ENCODE measurements around the gene SCNN1G.
A peak's percentile ranks its signal among the peaks of the same experiment; 100 is the strongest.

SCNN1G gene

GRCh38 chr16:23182679-23183542 lies at the start of gene SCNN1G:
TSS of gene SCNN1G (plus strand) at chr16:23182745. CDS start at chr16:23186272, 3,527 bp downstream.
- H3K4me3 ChIP-seq (ENCODE audit: low read depth, low read length): peak within 1 kb of the TSS; percentile 6
- TF ChIP-seq, protein P1, sequence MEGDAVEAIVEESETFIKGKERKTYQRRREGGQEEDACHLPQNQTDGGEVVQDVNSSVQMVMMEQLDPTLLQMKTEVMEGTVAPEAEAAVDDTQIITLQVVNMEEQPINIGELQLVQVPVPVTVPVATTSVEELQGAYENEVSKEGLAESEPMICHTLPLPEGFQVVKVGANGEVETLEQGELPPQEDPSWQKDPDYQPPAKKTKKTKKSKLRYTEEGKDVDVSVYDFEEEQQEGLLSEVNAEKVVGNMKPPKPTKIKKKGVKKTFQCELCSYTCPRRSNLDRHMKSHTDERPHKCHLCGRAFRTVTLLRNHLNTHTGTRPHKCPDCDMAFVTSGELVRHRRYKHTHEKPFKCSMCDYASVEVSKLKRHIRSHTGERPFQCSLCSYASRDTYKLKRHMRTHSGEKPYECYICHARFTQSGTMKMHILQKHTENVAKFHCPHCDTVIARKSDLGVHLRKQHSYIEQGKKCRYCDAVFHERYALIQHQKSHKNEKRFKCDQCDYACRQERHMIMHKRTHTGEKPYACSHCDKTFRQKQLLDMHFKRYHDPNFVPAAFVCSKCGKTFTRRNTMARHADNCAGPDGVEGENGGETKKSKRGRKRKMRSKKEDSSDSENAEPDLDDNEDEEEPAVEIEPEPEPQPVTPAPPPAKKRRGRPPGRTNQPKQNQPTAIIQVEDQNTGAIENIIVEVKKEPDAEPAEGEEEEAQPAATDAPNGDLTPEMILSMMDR (IDR thresholded peaks at IDR 0.05; ENCODE audit: borderline replicate concordance, insufficient read depth, low read depth, low read length): no peak

DNA sequence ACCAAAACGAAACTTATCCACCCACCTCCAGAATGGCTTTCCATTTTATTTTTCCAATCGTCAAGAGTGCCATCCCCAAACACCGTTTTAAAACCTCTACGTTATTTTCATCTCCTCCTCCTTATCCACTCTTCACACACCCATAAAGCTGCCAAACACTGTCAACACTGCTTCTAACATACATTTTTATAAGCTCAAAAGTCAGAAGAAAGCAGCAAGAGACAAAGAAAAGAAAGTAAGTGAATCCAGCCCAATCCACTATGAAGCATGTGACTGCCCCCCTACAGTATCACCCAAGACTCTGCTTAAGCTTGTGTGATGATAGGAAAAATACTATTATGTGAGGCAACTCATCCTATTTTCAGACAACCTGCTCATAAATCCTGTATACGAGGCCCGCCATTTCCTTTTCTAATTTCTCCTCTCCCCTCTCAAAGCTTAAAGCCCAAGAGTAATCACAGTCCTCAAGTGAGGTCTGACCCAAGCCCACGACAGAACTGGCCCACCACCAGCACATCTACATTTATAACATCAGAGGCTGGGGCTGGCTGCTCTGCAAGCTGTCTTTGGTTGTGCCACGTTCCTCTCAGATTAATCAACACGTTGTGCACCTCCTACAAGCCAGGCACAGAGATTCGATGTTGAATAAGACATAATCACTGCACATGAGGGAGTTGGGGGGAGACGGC lies 49.6 kb upstream of the SCNN1G start:
- TF ChIP-seq, protein P1 (IDR thresholded peaks at IDR 0.05; ENCODE audit: borderline replicate concordance, insufficient read depth, low read depth, low read length): no peak
- no peak overlapping the region for H3K4me3 ChIP-seq (ENCODE audit: low read depth, low read length)

- H3K4me3 ChIP-seq (ENCODE audit: low read depth, low read length): no peak overlapping the region
- TF ChIP-seq, protein P1 (IDR thresholded peaks at IDR 0.05; ENCODE audit: borderline replicate concordance, insufficient read depth, low read depth, low read length): no peak
Observed at GRCh38 chr16:23134274-23134673, 48.3 kb upstream of the SCNN1G start.

- TF ChIP-seq, protein P1 (IDR thresholded peaks at IDR 0.05; ENCODE audit: borderline replicate concordance, insufficient read depth, low read depth, low read length): no peak
- H3K4me3 ChIP-seq (ENCODE audit: low read depth, low read length): no peak overlapping the region
Observed at GRCh38 chr16:23137256-23137655, 45.3 kb upstream of the SCNN1G start.

DNA sequence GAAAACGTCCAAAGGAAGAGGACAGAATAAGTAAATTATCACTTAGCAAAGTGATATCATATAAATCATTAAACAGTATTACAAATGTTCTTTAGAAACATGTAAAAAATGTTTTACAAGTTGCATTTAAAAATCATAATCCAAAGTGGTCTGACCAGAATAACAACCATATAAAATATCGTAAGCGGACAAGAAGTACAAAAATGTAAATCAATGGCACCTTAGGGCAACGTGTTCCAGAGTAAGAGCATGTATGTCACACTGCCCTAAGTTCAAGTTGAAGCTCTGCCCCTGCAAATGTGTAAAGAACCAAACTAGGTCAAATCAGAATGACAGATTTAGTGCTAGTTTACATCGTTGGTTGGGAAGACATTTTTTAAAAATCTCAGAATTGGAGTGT lies 44.7 kb upstream of the SCNN1G start:
- no peak overlapping the region for H3K4me3 ChIP-seq (ENCODE audit: low read depth, low read length)
- TF ChIP-seq, protein P1 (IDR thresholded peaks at IDR 0.05; ENCODE audit: borderline replicate concordance, insufficient read depth, low read depth, low read length): no peak

DNA sequence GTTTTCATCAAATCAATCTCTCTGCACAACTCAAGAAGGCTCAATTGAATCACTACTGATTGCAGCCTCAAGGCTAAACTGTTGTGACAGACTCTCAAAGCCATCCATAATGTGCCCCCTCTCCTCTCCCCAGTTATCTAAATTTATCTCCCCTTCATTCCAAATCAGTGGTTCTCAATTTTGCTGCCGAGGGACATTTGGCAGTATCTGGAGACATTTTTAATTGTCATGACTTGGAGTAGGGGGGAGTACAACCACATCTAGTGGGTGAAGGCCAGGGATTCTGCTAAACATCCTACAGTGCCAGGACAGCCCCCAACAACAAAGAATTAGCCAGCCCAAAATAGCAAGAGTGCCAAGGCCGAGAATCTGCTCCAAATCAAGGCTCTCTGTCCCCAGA lies 42.4 kb upstream of the SCNN1G start:
- TF ChIP-seq, protein P1 (IDR thresholded peaks at IDR 0.05; ENCODE audit: borderline replicate concordance, insufficient read depth, low read depth, low read length): no peak

More for the DNA sequence above, 42.4 kb upstream of the SCNN1G start:
- H3K4me3 ChIP-seq (ENCODE audit: low read depth, low read length): no peak overlapping the region

Measured in GM12875 (cell line).